HepG2 (cell line): ENCODE measurements around the gene PFKL. TPM values are rescaled to one million over a fixed set of nuclear protein-coding genes. Genes with fewer than 3 reads are reported as not detected.

ENCODE experiments used
- ADNP ChIP-seq: sonication (generic); formaldehyde crosslinking; IDR thresholded peaks from 2 replicates; pipeline ENCODE4 v1.4.0; 2020; ENCODE audit warnings: missing genetic modification reagents
- CBX2 ChIP-seq, 2 experiments: fragments of 200-600 bp in 1 of 2; sonication (generic); formaldehyde crosslinking in 1 of 2; IDR thresholded peaks; 2 replicates each; pipeline versions ENCODE4 v1.7.0 to v1.8.1; 2018 to 2022; ENCODE audit warnings: low read depth in 2 of 2, low read length in 1 of 2, mild to moderate bottlenecking in 1 of 2, missing genetic modification reagents in 1 of 2
- ELF1 ChIP-seq: sonication (generic); formaldehyde crosslinking; IDR thresholded peaks from 2 replicates; pipeline ENCODE4 v1.4.0; 2020; ENCODE audit warnings: missing genetic modification reagents
- ELF3 ChIP-seq: IDR thresholded peaks from 2 replicates; pipeline ENCODE4 v1.6.1; 2016; ENCODE audit warnings: missing genetic modification reagents, missing compliant biosample characterization
- EZH2 ChIP-seq: conservative IDR thresholded peaks from 2 replicates; pipeline ENCODE4 v1.6.1; 2012; ENCODE audit warnings: mild to moderate bottlenecking, low read depth, low read length, moderate library complexity
- FOXA1 ChIP-seq, 2 experiments: fragments of 450-650 bp in 1 of 2; sonication (generic) in 1 of 2; formaldehyde crosslinking in 1 of 2; IDR thresholded peaks; 2 replicates each; pipeline versions ENCODE4 v1.4.0 to v1.6.1; 2016 to 2020; ENCODE audit warnings: missing genetic modification reagents in 1 of 2
- FOXC1 ChIP-seq: sonication (generic); formaldehyde crosslinking; IDR thresholded peaks from 2 replicates; pipeline ENCODE4 v1.8.0; 2022; ENCODE audit warnings: mild to moderate bottlenecking, missing genetic modification reagents, borderline replicate concordance
- HDAC1 ChIP-seq: sonication (generic); formaldehyde crosslinking; IDR thresholded peaks from 2 replicates; pipeline ENCODE4 v1.5.1; 2020; ENCODE audit warnings: mild to moderate bottlenecking, missing genetic modification reagents
- HNF4A ChIP-seq: sonication (generic); formaldehyde crosslinking; IDR thresholded peaks from 2 replicates; pipeline ENCODE4 v1.4.0; 2020; ENCODE audit warnings: missing genetic modification reagents
- MTF1 ChIP-seq: sonication (generic); formaldehyde crosslinking; IDR thresholded peaks from 2 replicates; pipeline ENCODE4 v1.5.0; 2020; ENCODE audit warnings: missing genetic modification reagents
- NPAS2 ChIP-seq: sonication (generic); formaldehyde crosslinking; IDR thresholded peaks from 2 replicates; pipeline ENCODE4 v1.8.0; 2022; ENCODE audit warnings: mild to moderate bottlenecking, missing genetic modification reagents, borderline replicate concordance
- NR2C2 ChIP-seq: sonication (generic); formaldehyde crosslinking; IDR thresholded peaks from 2 replicates; pipeline ENCODE4 v1.4.0; 2020; ENCODE audit warnings: missing genetic modification reagents, mild to moderate bottlenecking, moderate library complexity, borderline replicate concordance
- PAX8 ChIP-seq: sonication (generic); formaldehyde crosslinking; IDR thresholded peaks from 2 replicates; pipeline ENCODE4 v1.8.0; 2022; ENCODE audit warnings: mild to moderate bottlenecking, missing genetic modification reagents, borderline replicate concordance
- SATB2 ChIP-seq: sonication (generic); formaldehyde crosslinking; IDR thresholded peaks from 2 replicates; pipeline ENCODE4 v1.5.0; 2020; ENCODE audit warnings: missing genetic modification reagents
- SP140L ChIP-seq: sonication (generic); formaldehyde crosslinking; IDR thresholded peaks from 2 replicates; pipeline ENCODE4 v1.4.0; 2020; ENCODE audit warnings: missing genetic modification reagents, borderline replicate concordance
- ZFAT ChIP-seq: sonication (generic); formaldehyde crosslinking; conservative IDR thresholded peaks from 2 replicates; pipeline ENCODE4 v1.8.1; 2023; ENCODE audit warnings: missing genetic modification reagents, inconsistent platforms
- ZFP36 ChIP-seq: fragments of 150-350 bp; IDR thresholded peaks from 2 replicates; pipeline ENCODE4 v1.6.1; 2018; ENCODE audit warnings: borderline replicate concordance, low read length, low read depth; ENCODE audit not compliant: partially characterized antibody
- ZNF496 ChIP-seq: sonication (generic); formaldehyde crosslinking; IDR thresholded peaks from 2 replicates; pipeline ENCODE4 v1.8.1; 2023; ENCODE audit warnings: mild to moderate bottlenecking, moderate library complexity, missing genetic modification reagents; ENCODE audit not compliant: insufficient replicate concordance
- ZNF577 ChIP-seq: sonication (generic); formaldehyde crosslinking; IDR thresholded peaks from 2 replicates; pipeline ENCODE4 v1.4.0; 2020; ENCODE audit warnings: mild to moderate bottlenecking, low read depth, missing genetic modification reagents, borderline replicate concordance
- ZNF703 ChIP-seq: sonication (generic); formaldehyde crosslinking; IDR thresholded peaks from 2 replicates; pipeline ENCODE4 v1.5.1; 2020; ENCODE audit warnings: missing genetic modification reagents, mild to moderate bottlenecking, moderate library complexity, borderline replicate concordance
- ZZZ3 ChIP-seq: sonication (generic); formaldehyde crosslinking; IDR thresholded peaks from 2 replicates; pipeline ENCODE4 v1.4.0; 2020; ENCODE audit warnings: missing genetic modification reagents, mild to moderate bottlenecking, borderline replicate concordance
- polyA plus RNA-seq, 8 experiments: library from polyadenylated mRNA; depleted of rRNA in 3 of 8; stranded (reverse) in 7 of 8; unstranded in 1 of 8; fragments of >200 nt; fragmentation: Illumina TruSeq in 4 of 8; extraction: Trizol in 4 of 8; gene quantifications; 2 replicates each; pipeline versions ENCODE4 v1.2.1 to v1.2.3, GENCODE V29; 2011 to 2016; ENCODE audit warnings: low read depth in 4 of 8, missing spikeins in 1 of 8, mixed read lengths in 1 of 8; ENCODE audit not compliant: insufficient read depth in 1 of 8
- total RNA-seq, 5 experiments: library from RNA; depleted of rRNA; stranded (reverse); fragments of >200 nt; fragmentation: Illumina TruSeq; extraction: Trizol; gene quantifications; 2 replicates each; pipeline ENCODE4 v1.2.3, GENCODE V29; 2016; ENCODE audit warnings: low read depth in 1 of 5
- TF ChIP-seq, protein P1 (sequence below): sonication (generic); formaldehyde crosslinking; IDR thresholded peaks from 2 replicates; pipeline ENCODE4 v1.5.0; 2020; ENCODE audit warnings: missing genetic modification reagents
- TF ChIP-seq, protein P2 (sequence below): sonication (generic); formaldehyde crosslinking; IDR thresholded peaks from 2 replicates; pipeline ENCODE4 v1.4.0; 2020; ENCODE audit warnings: missing genetic modification reagents, mild to moderate bottlenecking, borderline replicate concordance
- TF ChIP-seq, protein P3 (sequence below): sonication (generic); formaldehyde crosslinking; IDR thresholded peaks from 2 replicates; pipeline ENCODE4; 2020; ENCODE audit warnings: missing genetic modification reagents, mild to moderate bottlenecking, borderline replicate concordance

The PFKL gene
- total and polyA plus RNA-seq, 2 of the 13 experiments (the other 11 are each of a cell fraction or from before 2014, with no cell fraction given) = 92.8 to 106 TPM

DNA sequence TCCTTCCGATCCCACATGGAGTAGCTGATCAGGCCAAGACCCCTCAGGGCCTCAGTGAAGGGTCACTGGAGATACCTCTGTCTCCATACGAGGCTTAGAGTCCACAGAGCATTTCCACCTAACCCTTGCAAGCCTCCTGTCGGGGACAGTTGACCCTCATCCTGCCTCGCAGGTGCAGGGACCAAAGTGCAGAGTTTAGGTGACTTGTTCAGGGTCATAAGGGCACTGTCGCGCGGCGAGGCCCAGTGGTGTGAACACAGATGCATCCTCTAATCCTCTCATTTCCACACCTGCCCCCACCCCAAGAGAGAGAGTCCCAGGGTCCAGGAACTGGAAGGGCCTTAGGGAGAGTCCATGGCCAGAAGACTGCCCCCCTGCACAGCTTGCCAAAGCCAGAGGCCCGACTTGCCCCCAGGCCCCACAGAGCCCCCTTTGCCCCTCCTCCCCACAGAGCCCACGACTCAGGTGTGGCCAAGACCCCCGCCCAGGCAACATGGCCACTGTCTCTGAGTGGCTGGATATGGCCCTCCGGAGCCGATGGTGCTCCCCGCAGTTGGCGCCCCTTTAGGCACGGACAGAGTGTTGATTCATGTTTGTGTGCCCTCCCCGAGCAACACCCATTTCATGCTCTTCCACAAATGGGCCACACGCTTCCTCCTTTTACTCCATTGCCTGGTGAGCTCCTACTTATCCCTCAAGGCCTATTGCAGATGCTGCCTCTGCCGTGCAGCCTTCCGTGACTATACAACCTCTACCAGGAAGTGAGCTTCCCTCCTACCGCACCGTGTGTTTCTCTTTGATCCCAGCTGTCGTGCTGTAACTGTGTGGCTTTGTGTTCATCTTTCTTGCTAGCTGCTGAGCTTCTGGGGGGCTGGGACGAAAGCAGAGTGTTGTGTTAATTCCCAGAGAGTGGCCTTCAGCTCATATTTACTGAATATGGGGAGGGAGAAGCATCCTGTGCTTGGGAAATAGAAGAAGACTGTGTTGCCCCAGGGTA lies 55.2 kb downstream of the PFKL start (continued):
- TF ChIP-seq HDAC1 (CRISPR knock-in tag) = peak; percentile 29; the same call in 1 of the 2 replicates
- TF ChIP-seq, protein P1, sequence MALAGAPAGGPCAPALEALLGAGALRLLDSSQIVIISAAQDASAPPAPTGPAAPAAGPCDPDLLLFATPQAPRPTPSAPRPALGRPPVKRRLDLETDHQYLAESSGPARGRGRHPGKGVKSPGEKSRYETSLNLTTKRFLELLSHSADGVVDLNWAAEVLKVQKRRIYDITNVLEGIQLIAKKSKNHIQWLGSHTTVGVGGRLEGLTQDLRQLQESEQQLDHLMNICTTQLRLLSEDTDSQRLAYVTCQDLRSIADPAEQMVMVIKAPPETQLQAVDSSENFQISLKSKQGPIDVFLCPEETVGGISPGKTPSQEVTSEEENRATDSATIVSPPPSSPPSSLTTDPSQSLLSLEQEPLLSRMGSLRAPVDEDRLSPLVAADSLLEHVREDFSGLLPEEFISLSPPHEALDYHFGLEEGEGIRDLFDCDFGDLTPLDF = no peak
- peak; percentile 72 for TF ChIP-seq HNF4A
- peak; percentile 89 for TF ChIP-seq ZFP36
- TF ChIP-seq ZFAT (CRISPR knock-in tag) = no peak
- no peak for TF ChIP-seq ZNF496 (CRISPR knock-in tag)
- no peak for TF ChIP-seq MTF1 (CRISPR knock-in tag)
- TF ChIP-seq SATB2 (CRISPR knock-in tag) = no peak
- no peak for TF ChIP-seq PAX8 (CRISPR knock-in tag)
- TF ChIP-seq NR2C2 (CRISPR knock-in tag) = peak; percentile 27; the same call in 1 of the 2 replicates
- no peak for TF ChIP-seq ZNF703 (CRISPR knock-in tag)
- no peak for TF ChIP-seq FOXC1 (CRISPR knock-in tag)
- no peak for TF ChIP-seq ZNF577 (CRISPR knock-in tag)
- no peak for TF ChIP-seq ZZZ3 (CRISPR knock-in tag)
- peak; percentile 92 for TF ChIP-seq ELF3 (CRISPR knock-in tag)
- TF ChIP-seq NPAS2 (CRISPR knock-in tag) = no peak
- TF ChIP-seq, protein P2, sequence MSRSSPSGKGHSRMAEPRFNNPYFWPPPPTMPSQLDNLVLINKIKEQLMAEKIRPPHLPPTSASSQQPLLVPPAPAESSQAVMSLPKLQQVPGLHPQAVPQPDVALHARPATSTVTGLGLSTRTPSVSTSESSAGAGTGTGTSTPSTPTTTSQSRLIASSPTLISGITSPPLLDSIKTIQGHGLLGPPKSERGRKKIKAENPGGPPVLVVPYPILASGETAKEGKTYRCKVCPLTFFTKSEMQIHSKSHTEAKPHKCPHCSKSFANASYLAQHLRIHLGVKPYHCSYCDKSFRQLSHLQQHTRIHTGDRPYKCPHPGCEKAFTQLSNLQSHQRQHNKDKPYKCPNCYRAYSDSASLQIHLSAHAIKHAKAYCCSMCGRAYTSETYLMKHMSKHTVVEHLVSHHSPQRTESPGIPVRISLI (CRISPR knock-in tag) = no peak
- TF ChIP-seq ADNP (CRISPR knock-in tag) = no peak
- TF ChIP-seq, protein P3, sequence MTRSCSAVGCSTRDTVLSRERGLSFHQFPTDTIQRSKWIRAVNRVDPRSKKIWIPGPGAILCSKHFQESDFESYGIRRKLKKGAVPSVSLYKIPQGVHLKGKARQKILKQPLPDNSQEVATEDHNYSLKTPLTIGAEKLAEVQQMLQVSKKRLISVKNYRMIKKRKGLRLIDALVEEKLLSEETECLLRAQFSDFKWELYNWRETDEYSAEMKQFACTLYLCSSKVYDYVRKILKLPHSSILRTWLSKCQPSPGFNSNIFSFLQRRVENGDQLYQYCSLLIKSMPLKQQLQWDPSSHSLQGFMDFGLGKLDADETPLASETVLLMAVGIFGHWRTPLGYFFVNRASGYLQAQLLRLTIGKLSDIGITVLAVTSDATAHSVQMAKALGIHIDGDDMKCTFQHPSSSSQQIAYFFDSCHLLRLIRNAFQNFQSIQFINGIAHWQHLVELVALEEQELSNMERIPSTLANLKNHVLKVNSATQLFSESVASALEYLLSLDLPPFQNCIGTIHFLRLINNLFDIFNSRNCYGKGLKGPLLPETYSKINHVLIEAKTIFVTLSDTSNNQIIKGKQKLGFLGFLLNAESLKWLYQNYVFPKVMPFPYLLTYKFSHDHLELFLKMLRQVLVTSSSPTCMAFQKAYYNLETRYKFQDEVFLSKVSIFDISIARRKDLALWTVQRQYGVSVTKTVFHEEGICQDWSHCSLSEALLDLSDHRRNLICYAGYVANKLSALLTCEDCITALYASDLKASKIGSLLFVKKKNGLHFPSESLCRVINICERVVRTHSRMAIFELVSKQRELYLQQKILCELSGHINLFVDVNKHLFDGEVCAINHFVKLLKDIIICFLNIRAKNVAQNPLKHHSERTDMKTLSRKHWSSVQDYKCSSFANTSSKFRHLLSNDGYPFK (CRISPR knock-in tag) = no peak
- no peak for TF ChIP-seq EZH2
- TF ChIP-seq ELF1 (CRISPR knock-in tag) = peak; percentile 82
- no peak for TF ChIP-seq CBX2 (IDR thresholded peaks at IDR 0.05; ENCODE audit: low read depth, low read length)
- TF ChIP-seq CBX2 (CRISPR knock-in tag; IDR thresholded peaks at IDR 0.05; ENCODE audit: low read depth) = no peak
- TF ChIP-seq SP140L (CRISPR knock-in tag) = no peak
- TF ChIP-seq FOXA1 (IDR thresholded peaks at IDR 0.05) = no peak
- no peak for TF ChIP-seq FOXA1 (CRISPR knock-in tag; IDR thresholded peaks at IDR 0.05)
